Fibroblast of skin of right quadriceps (primary cell): ENCODE data around the gene SCRN1.
"Not testable (repeated sequence)": the region's sequence is repeated elsewhere in the genome, so short reads cannot be mapped to it uniquely, and the experiment has no call there.

Experiments
- DNase-seq: peaks from one replicate; pipeline ENCODE4 v3.0.0-alpha.2; 2013

Gene SCRN1

GRCh38 chr7:29962035-29962434 is 27.6 kb downstream of the SCRN1 start:
- DNase-seq, result no peak

- not testable (repeated sequence) for DNase-seq
Measured at GRCh38 chr7:29961611-29962010, 28.0 kb downstream of the SCRN1 start.

- DNase-seq, result no peak
Measured at GRCh38 chr7:29958667-29959358, 30.8 kb downstream of the SCRN1 start.

DNA sequence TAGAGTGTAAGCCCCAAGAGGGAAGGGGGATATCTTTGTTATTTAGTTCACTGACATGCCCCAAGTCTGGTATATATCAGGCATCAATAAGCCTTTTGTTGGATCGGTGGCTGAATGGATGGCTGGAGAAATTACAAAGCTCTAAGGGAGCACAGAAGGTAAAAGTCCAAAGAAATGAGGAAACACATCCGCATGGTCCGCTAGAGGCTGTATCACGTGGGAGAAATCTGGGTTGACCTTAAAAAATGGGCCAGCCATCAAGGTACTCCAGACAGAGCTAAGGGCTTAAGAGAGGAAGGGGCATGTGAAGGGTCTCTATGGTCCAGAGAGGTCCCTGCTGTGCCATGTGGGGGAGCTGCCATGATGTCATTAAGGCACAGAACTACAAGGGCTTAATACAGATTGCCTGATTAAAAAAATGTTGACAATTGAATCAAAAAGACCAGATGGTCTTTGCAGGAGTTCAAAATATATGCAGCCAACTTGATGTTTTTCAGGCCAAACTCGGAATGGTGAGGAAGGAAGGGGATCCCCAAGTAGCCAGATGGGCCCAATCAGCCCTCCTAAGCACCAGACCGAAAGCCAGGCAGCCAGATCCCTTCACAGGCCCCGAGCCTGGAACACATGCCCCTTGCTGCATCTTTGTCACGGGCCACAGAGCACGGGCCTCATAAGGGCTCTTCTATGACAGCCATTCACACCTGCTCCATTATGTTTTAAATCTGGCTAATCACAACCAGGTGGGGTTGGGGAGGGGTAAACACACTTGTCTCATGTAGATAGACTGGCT is 31.9 kb downstream of the SCRN1 start:
- no peak for DNase-seq

GRCh38 chr7:29956487-29956836 is 33.1 kb downstream of the SCRN1 start:
- no peak for DNase-seq

- no peak for DNase-seq
Measured at GRCh38 chr7:29955799-29956486, 33.7 kb downstream of the SCRN1 start.

GRCh38 chr7:29955075-29955792 is 34.4 kb downstream of the SCRN1 start:
- no peak for DNase-seq

- peak; percentile 26 for DNase-seq
Measured at GRCh38 chr7:29953726-29954347, 35.8 kb downstream of the SCRN1 start.

DNA sequence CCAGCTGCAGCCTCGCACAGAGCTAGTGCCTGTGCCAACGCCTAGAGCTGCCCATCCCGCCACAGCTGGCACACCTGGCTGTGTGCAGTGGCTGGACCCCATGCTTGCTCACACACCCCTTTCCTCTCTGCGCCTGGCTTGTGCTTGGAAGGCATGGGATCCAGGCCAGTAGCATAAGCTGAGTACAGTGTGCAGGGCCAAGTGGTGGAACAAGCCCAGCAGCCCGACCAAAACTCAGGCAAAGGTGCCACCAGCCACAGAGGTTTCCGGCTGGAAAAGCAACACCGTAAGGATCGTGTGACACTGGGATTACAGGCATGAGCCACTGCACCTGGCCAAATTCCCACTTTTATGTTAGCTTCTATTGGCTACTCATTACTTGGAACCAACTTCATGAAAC is 38.4 kb downstream of the SCRN1 start:
- DNase-seq, result no peak

DNA sequence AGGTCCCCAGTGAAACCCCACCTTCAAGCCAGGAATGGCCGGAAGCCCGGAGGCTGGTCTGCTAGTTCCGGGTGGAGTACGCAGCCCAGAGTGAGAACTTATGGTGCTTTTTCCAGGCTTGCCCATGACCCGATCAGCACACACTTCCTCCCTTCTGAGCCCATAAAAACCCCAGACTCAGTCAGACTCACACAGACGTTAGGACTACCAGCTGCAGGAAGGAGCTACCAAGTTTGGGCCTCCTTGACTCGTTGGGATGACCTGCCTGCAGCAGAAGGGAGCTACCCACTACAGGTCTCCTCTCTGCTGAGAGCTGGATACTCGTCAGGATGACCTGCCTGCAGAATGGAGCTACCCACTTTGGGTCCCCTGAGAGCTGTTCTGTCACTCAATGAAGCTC is 39.1 kb downstream of the SCRN1 start:
- DNase-seq, result no peak

DNA sequence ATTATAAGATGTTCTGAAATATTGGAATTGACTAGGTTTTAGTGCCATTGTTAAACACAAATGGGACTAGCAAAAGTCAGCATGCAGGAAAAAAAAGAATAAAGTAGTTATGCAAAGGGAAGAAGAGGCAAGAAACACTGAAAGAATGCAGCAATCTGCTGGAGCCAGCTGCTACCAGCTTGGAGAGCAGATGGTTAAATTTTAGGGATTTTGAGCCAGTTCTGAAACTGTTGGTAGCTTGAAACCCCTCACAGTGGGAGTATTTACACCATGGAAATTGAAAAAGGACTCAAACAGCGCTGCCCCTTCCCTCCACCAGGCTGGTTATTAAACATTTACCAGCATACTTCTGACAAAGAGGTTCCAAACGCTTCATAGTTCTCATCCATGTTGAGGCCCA is 41.0 kb downstream of the SCRN1 start:
- no peak for DNase-seq

DNA sequence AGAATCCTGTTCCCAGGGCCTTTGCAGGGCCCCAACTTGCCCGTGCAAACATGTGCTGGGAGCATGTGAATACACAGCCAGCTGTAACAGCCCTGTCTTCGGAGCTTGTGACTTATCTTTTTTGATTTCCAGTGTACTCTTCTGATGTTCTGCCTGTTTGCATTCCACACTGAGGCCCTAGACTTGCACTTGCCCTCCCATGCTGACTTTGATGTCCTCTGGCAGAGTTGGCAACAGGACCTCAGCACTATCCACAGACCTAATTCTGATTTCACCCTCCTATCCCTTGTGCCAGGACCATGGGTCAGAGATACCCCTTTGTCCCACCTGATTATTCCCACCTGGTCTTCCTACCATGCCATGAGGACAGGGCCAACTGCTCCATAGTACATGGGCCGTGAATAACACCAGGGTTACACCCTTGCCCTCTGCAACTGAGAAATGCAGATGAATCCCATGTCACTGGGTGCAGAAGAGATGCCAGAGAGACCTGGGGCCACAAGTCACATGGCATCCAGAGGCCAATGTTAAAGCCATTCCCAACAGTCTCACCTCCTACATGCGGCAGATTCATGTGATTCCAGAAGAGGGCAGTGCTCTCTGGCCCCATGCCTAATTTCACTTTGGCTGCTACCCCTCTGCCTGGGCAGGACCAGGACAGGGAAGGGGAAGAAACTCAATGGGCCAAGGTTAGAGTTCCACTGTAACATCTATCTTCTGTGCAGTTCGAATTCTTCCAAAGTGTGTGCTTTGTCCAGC is 43.0 kb downstream of the SCRN1 start:
- peak; percentile 32 for DNase-seq

DNA sequence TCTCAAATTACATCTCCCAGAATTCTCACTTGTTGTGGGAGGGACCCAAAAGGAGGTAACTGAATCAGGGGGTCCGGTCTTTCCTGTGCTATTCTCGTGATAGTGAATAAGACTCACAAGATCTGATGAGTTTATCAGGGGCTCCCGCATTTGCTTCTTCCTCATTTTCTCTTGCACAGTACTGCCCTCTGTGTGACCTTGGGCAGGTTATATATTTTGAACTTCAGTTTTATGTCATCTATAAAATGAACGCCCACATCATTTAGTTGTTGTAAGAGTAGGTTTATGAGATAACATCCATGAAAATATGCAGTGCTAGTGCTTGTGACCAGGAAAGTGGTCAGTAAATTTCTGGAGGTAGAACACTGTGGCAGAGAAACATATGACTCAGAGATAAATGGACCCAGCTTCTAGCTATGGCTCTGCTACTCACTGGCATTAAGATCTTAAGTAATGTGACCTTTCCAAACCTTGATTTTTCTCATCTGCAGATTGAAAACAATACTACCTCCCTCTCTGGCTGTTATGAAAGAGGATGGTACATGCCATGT is 44.3 kb downstream of the SCRN1 start:
- DNase-seq, result no peak

- DNase-seq, result no peak
Measured at GRCh38 chr7:29940199-29940598, 49.4 kb downstream of the SCRN1 start.

DNA sequence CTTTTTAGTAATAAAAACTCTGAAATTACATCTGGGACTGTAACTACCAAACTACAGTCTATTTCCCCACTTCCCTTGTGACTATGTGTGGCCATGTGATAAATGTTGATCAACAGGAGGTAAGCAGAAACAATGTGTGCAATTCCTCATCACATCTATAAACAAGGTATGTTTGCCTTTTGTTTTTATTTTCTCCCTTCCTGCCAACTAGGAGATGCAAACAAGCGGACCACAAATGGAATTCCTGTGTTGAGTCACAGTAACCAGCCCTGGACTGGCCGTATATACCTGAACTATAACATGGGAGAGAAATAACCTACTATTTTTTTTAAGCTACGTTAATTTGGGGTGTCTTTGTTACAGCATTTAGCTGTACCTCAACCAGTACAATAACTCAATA is 52.5 kb downstream of the SCRN1 start:
- DNase-seq, result no peak

DNA sequence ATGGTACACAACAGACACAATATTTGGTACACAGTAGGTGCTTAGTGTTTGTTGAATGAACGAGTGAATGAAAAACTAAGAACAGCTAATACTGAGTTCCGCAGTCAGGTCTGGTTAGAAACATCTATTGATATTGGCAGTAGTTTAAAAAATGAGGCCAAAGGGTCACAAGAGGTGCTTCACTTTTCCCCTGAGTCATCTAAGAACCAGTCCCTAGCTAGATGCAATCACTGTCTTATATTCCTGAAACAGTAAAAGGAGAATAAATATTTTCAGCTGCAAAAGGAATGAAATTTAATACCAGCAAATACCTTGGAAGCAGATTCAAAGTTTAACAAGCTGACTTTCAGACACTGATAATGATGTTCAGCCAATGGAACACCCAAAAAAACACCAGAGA is 54.5 kb downstream of the SCRN1 start:
- DNase-seq, result no peak

DNA sequence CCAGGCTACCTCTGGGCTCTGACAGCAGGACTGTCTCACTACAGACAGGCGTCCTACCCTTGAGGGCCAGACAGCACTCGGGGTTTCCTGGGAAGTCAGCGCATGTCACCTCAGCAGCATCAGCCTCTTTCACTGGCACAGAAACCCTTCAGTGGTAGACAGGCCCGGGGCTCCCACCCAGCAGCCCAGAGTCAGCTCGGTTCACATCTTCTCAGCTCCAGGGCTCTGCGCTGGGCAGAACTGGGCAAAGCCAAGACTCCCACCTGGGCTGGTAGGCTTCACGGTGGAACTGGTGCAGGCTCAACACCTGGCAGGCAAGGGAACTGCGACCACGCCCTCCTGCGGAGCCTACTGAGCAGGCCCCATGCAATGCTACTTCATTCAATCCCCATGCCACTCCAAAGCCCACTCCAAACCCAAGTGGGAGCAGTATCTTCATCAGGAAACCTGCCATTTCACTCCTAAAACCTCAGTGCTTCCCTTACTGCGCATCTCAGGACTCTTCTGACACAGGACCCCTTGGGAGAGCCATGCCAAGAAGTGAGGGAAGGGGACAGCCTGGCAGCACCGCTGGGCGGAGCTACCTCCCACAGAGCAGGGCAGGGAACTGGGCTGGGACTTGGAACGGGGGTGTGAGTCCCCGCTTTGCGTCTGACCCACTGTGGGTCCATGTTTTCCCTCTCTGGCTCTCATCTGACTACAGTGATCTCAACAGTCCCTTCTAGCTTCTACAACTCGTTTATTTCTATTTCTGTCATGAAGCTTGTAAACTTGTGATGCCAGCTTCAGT is 60.4 kb downstream of the SCRN1 start:
- DNase-seq, result no peak

DNA sequence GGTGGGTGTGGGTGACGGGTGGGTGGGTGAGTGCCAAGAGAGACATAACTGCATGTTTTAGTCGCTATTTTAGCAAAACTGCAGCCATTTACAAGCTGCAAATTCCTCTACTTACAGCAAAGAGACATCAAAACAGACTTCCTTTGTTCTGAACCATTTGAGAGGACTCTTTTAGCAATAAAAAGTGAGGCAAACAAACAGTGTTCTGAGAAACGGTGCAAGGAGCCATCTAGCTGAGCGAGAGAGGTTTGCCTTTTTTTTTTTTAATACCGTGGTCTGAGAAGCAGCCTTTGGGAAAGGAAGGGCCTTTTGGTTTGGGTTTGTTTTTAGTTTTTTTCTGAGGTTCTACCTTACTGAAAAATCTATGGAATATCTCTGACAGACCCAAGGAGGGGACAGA is 62.9 kb downstream of the SCRN1 start:
- no peak for DNase-seq

DNA sequence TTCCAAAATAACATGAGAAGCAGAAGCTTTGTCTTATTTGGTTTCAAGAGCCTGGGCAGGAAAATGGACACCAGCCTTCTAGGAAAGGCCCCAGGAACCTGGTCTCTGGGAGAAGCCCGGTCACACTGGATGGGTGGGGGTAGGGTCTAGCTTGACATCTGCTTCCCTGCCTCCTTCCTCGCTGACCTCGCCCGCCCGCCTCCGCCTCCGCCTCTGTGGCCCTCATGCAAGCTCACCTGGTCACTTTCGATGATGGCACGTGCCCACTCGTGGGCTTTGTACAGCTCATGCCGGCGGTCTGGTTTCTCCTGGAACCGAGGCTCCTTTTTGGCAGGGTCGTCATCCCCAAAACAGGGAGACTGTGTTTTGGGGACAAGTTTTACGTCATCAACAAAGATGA is 63.4 kb downstream of the SCRN1 start:
- DNase-seq, result no peak

DNA sequence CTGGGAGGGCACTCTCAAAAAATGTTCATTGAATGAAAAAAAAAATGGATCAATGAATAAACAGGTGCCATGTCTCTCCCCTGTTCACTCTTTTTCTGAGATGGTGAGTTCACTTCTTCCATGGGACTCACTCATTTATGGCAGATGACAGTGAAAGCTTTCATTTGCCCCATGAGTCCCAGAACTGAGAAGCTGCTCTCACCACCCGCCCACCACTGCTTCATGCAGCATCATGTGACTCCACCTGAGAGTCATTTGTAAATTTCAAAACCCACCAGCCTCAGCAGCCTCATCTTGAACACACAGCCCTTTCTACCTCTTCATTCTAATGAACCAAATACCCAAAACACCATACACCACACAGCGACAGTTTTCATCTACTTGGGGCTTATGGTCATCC is 64.9 kb downstream of the SCRN1 start:
- DNase-seq, result no peak

DNA sequence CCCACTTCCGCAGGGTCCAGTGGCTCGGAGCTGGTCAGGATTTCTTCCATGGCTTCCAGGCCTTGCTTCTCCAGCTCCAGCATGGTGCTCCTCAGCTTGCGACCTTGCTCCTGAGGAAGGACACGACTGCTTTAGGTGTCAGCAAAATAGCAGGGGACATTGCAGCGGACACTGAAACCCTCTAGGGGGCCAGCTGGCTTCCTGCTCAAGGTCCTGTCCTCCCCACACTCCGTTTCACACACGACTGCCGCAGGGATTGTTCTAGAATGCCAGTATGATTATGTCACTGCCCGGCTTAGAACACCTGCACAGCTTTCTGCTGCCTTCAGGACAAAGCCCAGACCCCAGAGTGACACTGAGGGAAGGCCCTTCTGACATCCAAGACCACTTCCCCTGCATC is 65.6 kb downstream of the SCRN1 start:
- DNase-seq, result no peak
